Endothelial cell of umbilical vein (primary cell): ENCODE results near the gene AKT1.

ENCODE experiments used
- CTCF ChIP-seq, 2 donors: IDR thresholded peaks; 1 replicate in 1 of 2; 2 replicates in 1 of 2; pipeline ENCODE4 v1.5.1; 2011; ENCODE audit warnings: low read length in 2 of 2, mild to moderate bottlenecking in 2 of 2, moderate library complexity in 2 of 2, control low read depth in 1 of 2, inconsistent platforms in 1 of 2, low read depth in 1 of 2; ENCODE audit not compliant: insufficient read depth in 1 of 2; ENCODE audit errors: extremely low read depth in 1 of 2
- EZH2 ChIP-seq: IDR thresholded peaks from 2 replicates; pipeline ENCODE4 v1.6.1; 2012; ENCODE audit warnings: borderline replicate concordance, low read depth, mild to moderate bottlenecking, moderate library complexity, low read length, inconsistent platforms; ENCODE audit not compliant: severe bottlenecking
- MYC ChIP-seq: IDR thresholded peaks from one replicate; pipeline ENCODE4 v1.6.1; 2011; ENCODE audit warnings: mild to moderate bottlenecking, low read depth, low read length
- POLR2A ChIP-seq: IDR thresholded peaks from 2 replicates; pipeline ENCODE4 v1.6.1; 2012; ENCODE audit warnings: low read depth, mild to moderate bottlenecking, control low read depth, low read length

- TF ChIP-seq CTCF (IDR thresholded peaks at IDR 0.05; ENCODE audit: extremely low read depth in 1 of 2, insufficient read depth in 1 of 2, low read depth in 1 of 2, low read length in 2 of 2) (no peak), MYC (no peak), POLR2A (no peak), EZH2 (no peak)
Measured at GRCh38 chr14:104729835-104730181, 65.7 kb downstream of the AKT1 start.
